OCI-LY1 (cell line): Measurements from ENCODE around the gene SEMA3D.

Experiments
- H2AFZ ChIP-seq: fragments of 200-600 bp; sonication (generic), shearing (Covaris generic); 2 replicates; pipeline ENCODE4 v1.6.0; 2014; ENCODE audit warnings: antibody characterized with exemption, mild to moderate bottlenecking, low read length
- H3F3A ChIP-seq: fragments of 200-600 bp; sonication (generic), shearing (Covaris generic); 2 replicates; pipeline ENCODE4 v1.6.0; 2014; ENCODE audit warnings: mild to moderate bottlenecking, antibody characterized with exemption, low read length, moderate library complexity; ENCODE audit not compliant: insufficient read depth
- H3K27ac ChIP-seq: fragments of 200-600 bp; sonication (generic); 2 replicates; pipeline ENCODE4 v1.5.1; 2014; ENCODE audit warnings: low read length, mixed run types, mild to moderate bottlenecking, low read depth; ENCODE audit not compliant: poor library complexity, severe bottlenecking
- H3K27me3 ChIP-seq: fragments of 200-600 bp; sonication (generic); 2 replicates; pipeline ENCODE4 v1.6.0; 2014; ENCODE audit warnings: antibody characterized with exemption, mild to moderate bottlenecking, low read length, moderate library complexity; ENCODE audit not compliant: insufficient read depth
- H3K36me3 ChIP-seq: fragments of 200-600 bp; sonication (generic); 2 replicates; pipeline ENCODE4 v1.6.1; 2014; ENCODE audit warnings: mild to moderate bottlenecking, antibody characterized with exemption, low read length, moderate library complexity, mixed read lengths; ENCODE audit not compliant: insufficient read depth
- H3K4me1 ChIP-seq: fragments of 200-600 bp; sonication (generic); 2 replicates; pipeline ENCODE4 v1.5.1; 2014; ENCODE audit warnings: mild to moderate bottlenecking, low read length, moderate library complexity; ENCODE audit not compliant: insufficient read depth, severe bottlenecking
- H3K4me2 ChIP-seq: fragments of 200-600 bp; sonication (generic), shearing (Covaris generic); 2 replicates; pipeline ENCODE4 v1.6.1; 2014; ENCODE audit warnings: low read length
- H3K4me3 ChIP-seq: fragments of 200-600 bp; sonication (generic); 2 replicates; pipeline ENCODE4 v1.5.1; 2014; ENCODE audit warnings: low read length, low read depth, mild to moderate bottlenecking, mixed read lengths; ENCODE audit not compliant: poor library complexity, severe bottlenecking
- H3K79me2 ChIP-seq: fragments of 200-600 bp; shearing (Covaris generic); 2 replicates; pipeline ENCODE4 v1.6.1; 2016; ENCODE audit warnings: mixed run types, low read length, mixed read lengths; ENCODE audit not compliant: insufficient read depth
- H3K9ac ChIP-seq: fragments of 200-600 bp; sonication (generic), shearing (Covaris generic); 2 replicates; pipeline ENCODE4 v1.6.1; 2014; ENCODE audit warnings: mild to moderate bottlenecking, low read length, mixed read lengths
- H3K9me2 ChIP-seq: fragments of 200-600 bp; sonication (generic), shearing (Covaris generic); 2 replicates; pipeline ENCODE4 v1.6.1; 2014; ENCODE audit warnings: low read depth, mild to moderate bottlenecking, low read length, mixed read lengths
- H3K9me3 ChIP-seq: fragments of 200-600 bp; shearing (Covaris generic); 2 replicates; pipeline ENCODE4 v1.6.1; 2014; ENCODE audit warnings: low read length, mixed read lengths
- H4K20me1 ChIP-seq: fragments of 200-600 bp; sonication (generic), shearing (Covaris generic); 2 replicates; pipeline ENCODE4 v1.6.0; 2016; ENCODE audit warnings: mild to moderate bottlenecking, low read length; ENCODE audit not compliant: insufficient read depth
- CTCF ChIP-seq: fragments of 200-600 bp; sonication (generic), shearing (Covaris generic); IDR thresholded peaks from 2 replicates; pipeline ENCODE4 v1.5.1; 2017; ENCODE audit warnings: mild to moderate bottlenecking, antibody characterized with exemption, low read length, moderate library complexity, mixed read lengths
- EZH2 ChIP-seq: fragments of 200-600 bp; sonication (generic), shearing (Covaris generic); IDR thresholded peaks from 2 replicates; pipeline ENCODE4 v1.8.0; 2017; ENCODE audit warnings: borderline replicate concordance, mixed run types, mild to moderate bottlenecking, antibody characterized with exemption, low read length, moderate library complexity, mixed read lengths

Gene SEMA3D

DNA sequence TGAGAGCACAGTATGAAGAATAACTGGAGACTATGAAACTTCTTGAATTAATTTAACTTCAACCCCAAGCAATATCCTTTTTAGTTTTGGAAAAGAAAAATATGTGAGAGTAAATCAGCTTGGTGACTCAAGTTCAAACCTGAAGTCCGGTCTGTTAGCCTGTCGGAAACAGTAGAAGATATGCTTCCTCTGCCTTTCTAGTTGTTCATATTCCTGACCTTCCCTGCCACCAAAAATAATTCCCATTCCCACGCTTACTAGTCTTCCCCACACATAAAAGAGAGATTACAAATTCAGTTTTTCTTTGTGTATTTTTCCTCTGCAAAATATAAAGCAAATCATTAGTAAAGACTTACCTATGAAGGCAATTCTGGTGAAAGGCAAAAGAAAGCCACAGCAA, 3.6 kb downstream of the SEMA3D start:
- no peak overlapping the region for H3K27ac ChIP-seq
- H3K36me3 ChIP-seq: no peaks in the 10 kb centered on the region
- H3K4me1 ChIP-seq: no peaks in the 10 kb centered on the region
- H3K79me2 ChIP-seq: no peaks in the 10 kb centered on the region
- no peaks in the 10 kb centered on the region for H3F3A ChIP-seq
- H4K20me1 ChIP-seq: no peaks in the 10 kb centered on the region
- no peak overlapping the region for H2AFZ ChIP-seq
- no peak overlapping the region for H3K4me3 ChIP-seq
- 0 out of 2 replicates have a peak, but pooled peaks cover 3% of the 10 kb centered on the region for H3K9me2 ChIP-seq
- H3K27me3 ChIP-seq: no peaks in the 10 kb centered on the region
- TF ChIP-seq CTCF (no peak), EZH2 (no peak)
- no peak overlapping the region for H3K9ac ChIP-seq
- no peaks in the 10 kb centered on the region for H3K9me3 ChIP-seq
- no peak overlapping the region for H3K4me2 ChIP-seq

GRCh38 chr7:85178531-85179298, 8.1 kb downstream of the SEMA3D start:
- Histone ChIP-seq H3K27me3 (no peaks in the 10 kb centered on the region), H4K20me1 (no peaks in the 10 kb centered on the region), H3K79me2 (no peaks in the 10 kb centered on the region), H3F3A (no peaks in the 10 kb centered on the region), H3K9ac (no peak overlapping the region), H3K27ac (no peak overlapping the region), H3K36me3 (no peaks in the 10 kb centered on the region), H3K9me3 (no peaks in the 10 kb centered on the region), H3K4me2 (no peak overlapping the region), H3K9me2 (0 out of 2 replicates have a peak, but pooled peaks cover 3% of the 10 kb centered on the region), H2AFZ (no peak overlapping the region), H3K4me1 (no peaks in the 10 kb centered on the region), H3K4me3 (no peak overlapping the region)
- TF ChIP-seq CTCF (no peak), EZH2 (no peak)

DNA sequence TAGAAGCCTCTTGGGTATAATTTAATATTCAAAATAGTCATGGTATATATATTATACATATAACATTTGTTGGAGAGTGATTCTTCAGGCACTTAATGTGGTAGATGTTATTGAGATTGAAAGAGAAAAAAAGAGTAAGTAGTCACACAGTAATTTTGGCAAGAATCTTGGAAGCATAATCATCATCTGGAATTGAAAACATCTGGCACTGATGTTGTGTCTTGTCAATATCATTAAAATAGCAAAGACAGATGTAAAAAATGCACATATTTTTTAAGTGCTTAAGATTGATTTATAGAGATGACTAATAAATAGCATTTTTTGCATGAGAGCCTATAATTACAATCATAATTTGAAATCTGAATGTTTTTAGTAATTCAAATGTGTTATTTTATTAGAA, 9.5 kb downstream of the SEMA3D start:
- Histone ChIP-seq H3K79me2 (no peaks in the 10 kb centered on the region), H3K36me3 (no peaks in the 10 kb centered on the region), H3K9me2 (0 out of 2 replicates have a peak, but pooled peaks cover 3% of the 10 kb centered on the region), H3K4me2 (no peak overlapping the region), H3K27me3 (no peaks in the 10 kb centered on the region), H4K20me1 (no peaks in the 10 kb centered on the region; the same call in 1 of the 2 replicates), H3F3A (no peaks in the 10 kb centered on the region), H3K4me1 (no peaks in the 10 kb centered on the region), H2AFZ (no peak overlapping the region), H3K9me3 (no peaks in the 10 kb centered on the region), H3K9ac (no peak overlapping the region), H3K27ac (no peak overlapping the region), H3K4me3 (no peak overlapping the region)
- TF ChIP-seq CTCF (no peak), EZH2 (no peak)
